ENCODE results near the gene WNT3A. TPM values are rescaled to one million over a fixed set of nuclear protein-coding genes. Genes with fewer than 3 reads are reported as not detected.

The WNT3A gene
- polyA plus RNA-seq, 1 donor (not counting 4 experiments of a cell fraction or from before 2014, with no cell fraction given) = 0.07 TPM

GRCh38 chr1:228083871-228084278 is 77.1 kb downstream of the WNT3A start:
- Histone ChIP-seq H3K4me2 (ENCODE audit: control insufficient read depth, extremely low read depth, insufficient read depth, low read depth, low read length) (peak overlapping the region; percentile 85), H3K36me3 (ENCODE audit: control insufficient read depth in 2 of 2, extremely low read depth in 1 of 2, insufficient read depth in 2 of 2, low read length in 2 of 2) (peaks cover 4 to 22% of the 10 kb centered on the region in 2 experiments), H4K20me1 (ENCODE audit: control insufficient read depth, extremely low read depth, insufficient read depth, low read length) (peaks cover 48% of the 10 kb centered on the region), H3K4me1 (ENCODE audit: control insufficient read depth, extremely low read depth, insufficient read depth, low read length) (peaks cover 49% of the 10 kb centered on the region), H3K4me3 (ENCODE audit: control insufficient read depth in 2 of 3, extremely low read depth in 1 of 3, insufficient read depth in 2 of 3, low read depth in 1 of 3, low read length in 3 of 3) (peak overlapping the region; percentile 60 to 97 (median 84)), H2AFZ (ENCODE audit: control insufficient read depth, low read length) (no peak overlapping the region), H3K79me2 (ENCODE audit: control insufficient read depth, insufficient read depth, low read length) (peaks cover 84% of the 10 kb centered on the region), H3K9me1 (ENCODE audit: control insufficient read depth, extremely low read depth, insufficient read depth, low read length) (peaks cover 13% of the 10 kb centered on the region), H3K27me3 (ENCODE audit: control insufficient read depth, extremely low read depth, insufficient read depth, low read length) (no peaks in the 10 kb centered on the region), H3K9me3 (ENCODE audit: control insufficient read depth, low read depth, low read length) (no peaks in the 10 kb centered on the region), H3K9ac (ENCODE audit: control insufficient read depth, extremely low read depth, insufficient read depth, low read length) (peak overlapping the region; percentile 95), H3K27ac (ENCODE audit: control insufficient read depth, insufficient read depth, low read length) (peak overlapping the region; percentile 88)
- TF ChIP-seq EZH2 (IDR thresholded peaks at IDR 0.05; ENCODE audit: low read length) (no peak), CTCF (optimal IDR thresholded peaks at IDR 0.05 in 1 of 3, IDR thresholded peaks at IDR 0.05 in 1 of 3, conservative IDR thresholded peaks at IDR 0.05 in 1 of 3; ENCODE audit: extremely low read depth in 1 of 3, insufficient read depth in 2 of 3, low read length in 3 of 3) (no peak)
- DNase-seq (ENCODE audit: low read depth, low spot score) (no peak), FAIRE-seq (no peak)
- dilution Hi-C loops (cut with MboI; ENCODE audit: extremely low pct_ligation_motif_present, low sequenced_read_pairs) = no loop called here

- H3K4me1 ChIP-seq (ENCODE audit: control insufficient read depth, extremely low read depth, insufficient read depth, low read length) = peaks cover 53% of the 10 kb centered on the region
- peak overlapping the region; percentile 60 to 97 (median 84) for H3K4me3 ChIP-seq (ENCODE audit: control insufficient read depth in 2 of 3, extremely low read depth in 1 of 3, insufficient read depth in 2 of 3, low read depth in 1 of 3, low read length in 3 of 3)
- DNase-seq (ENCODE audit: low read depth, low spot score) = no peak
- peaks cover 52% of the 10 kb centered on the region for H4K20me1 ChIP-seq (ENCODE audit: control insufficient read depth, extremely low read depth, insufficient read depth, low read length)
- no peaks in the 10 kb centered on the region for H3K27me3 ChIP-seq (ENCODE audit: control insufficient read depth, extremely low read depth, insufficient read depth, low read length)
- H3K9ac ChIP-seq (ENCODE audit: control insufficient read depth, extremely low read depth, insufficient read depth, low read length) = peak overlapping the region; percentile 95
- peak overlapping the region; percentile 88 for H3K27ac ChIP-seq (ENCODE audit: control insufficient read depth, insufficient read depth, low read length)
- peak overlapping the region; percentile 85 for H3K4me2 ChIP-seq (ENCODE audit: control insufficient read depth, extremely low read depth, insufficient read depth, low read depth, low read length)
- peaks cover 13% of the 10 kb centered on the region for H3K9me1 ChIP-seq (ENCODE audit: control insufficient read depth, extremely low read depth, insufficient read depth, low read length)
- H3K79me2 ChIP-seq (ENCODE audit: control insufficient read depth, insufficient read depth, low read length) = peaks cover 88% of the 10 kb centered on the region
- H2AFZ ChIP-seq (ENCODE audit: control insufficient read depth, low read length) = no peak overlapping the region
- FAIRE-seq = peak; percentile 49
- dilution Hi-C loops (cut with MboI; ENCODE audit: extremely low pct_ligation_motif_present, low sequenced_read_pairs) = no loop called here
- H3K36me3 ChIP-seq (ENCODE audit: control insufficient read depth in 2 of 2, extremely low read depth in 1 of 2, insufficient read depth in 2 of 2, low read length in 2 of 2) = peaks cover 5 to 24% of the 10 kb centered on the region in 2 experiments
- TF ChIP-seq EZH2 (IDR thresholded peaks at IDR 0.05; ENCODE audit: low read length) (no peak), CTCF (optimal IDR thresholded peaks at IDR 0.05 in 1 of 3, IDR thresholded peaks at IDR 0.05 in 1 of 3, conservative IDR thresholded peaks at IDR 0.05 in 1 of 3; ENCODE audit: extremely low read depth in 1 of 3, insufficient read depth in 2 of 3, low read length in 3 of 3) (no peak)
- H3K9me3 ChIP-seq (ENCODE audit: control insufficient read depth, low read depth, low read length) = no peaks in the 10 kb centered on the region
Measured at GRCh38 chr1:228084325-228084724, 77.5 kb downstream of the WNT3A start.

All from keratinocyte (primary cell).